Measurements from ENCODE around the gene LILRA5.
A peak's percentile ranks its signal among the peaks of the same experiment; 100 is the strongest.
"Not testable (repeated sequence)": the region's sequence is repeated elsewhere in the genome, so short reads cannot be mapped to it uniquely, and the experiment has no call there.

LILRA5 gene

GRCh38 chr19:54307389-54308020 is 5.5 kb downstream of the LILRA5 start:
- H3K27ac Mint-ChIP-seq = peak overlapping the region; percentile 38
- peaks cover 2% of the 10 kb centered on the region for H3K27me3 Mint-ChIP-seq
- peaks cover 79% of the 10 kb centered on the region for H3K4me1 Mint-ChIP-seq (ENCODE audit: low read depth)
- no peaks in the 10 kb centered on the region for H3K9me3 Mint-ChIP-seq
- peaks cover 25% of the 10 kb centered on the region for H3K36me3 Mint-ChIP-seq (ENCODE audit: low read depth)
- H3K4me3 Mint-ChIP-seq = no peak overlapping the region
- intact Hi-C loops (cut with micrococcal nuclease) = no loop called here

- no peak overlapping the region for H3K27ac Mint-ChIP-seq
- intact Hi-C loops (cut with micrococcal nuclease) = no loop called here
- peaks cover 68% of the 10 kb centered on the region for H3K4me1 Mint-ChIP-seq (ENCODE audit: low read depth)
- peaks cover 2% of the 10 kb centered on the region for H3K27me3 Mint-ChIP-seq
- H3K4me3 Mint-ChIP-seq = no peak overlapping the region
- peaks cover 13% of the 10 kb centered on the region for H3K36me3 Mint-ChIP-seq (ENCODE audit: low read depth)
- H3K9me3 Mint-ChIP-seq = no peaks in the 10 kb centered on the region
Measured at GRCh38 chr19:54305141-54305540, 7.8 kb downstream of the LILRA5 start.

- Mint-ChIP-seq H3K27me3 (peaks cover 2% of the 10 kb centered on the region), H3K36me3 (ENCODE audit: low read depth) (peaks cover 10% of the 10 kb centered on the region), H3K4me1 (ENCODE audit: low read depth) (peaks cover 78% of the 10 kb centered on the region), H3K9me3 (no peaks in the 10 kb centered on the region), H3K4me3 (peak overlapping the region; percentile 24), H3K27ac (no peak overlapping the region)
- intact Hi-C loops (cut with micrococcal nuclease) = no loop called here
Measured at GRCh38 chr19:54302257-54302656, 10.7 kb downstream of the LILRA5 start.

GRCh38 chr19:54299515-54299914 is 13.5 kb downstream of the LILRA5 start:
- Mint-ChIP-seq H3K27me3 (no peaks in the 10 kb centered on the region), H3K27ac (no peak overlapping the region), H3K4me3 (no peak overlapping the region), H3K4me1 (ENCODE audit: low read depth) (peaks cover 55% of the 10 kb centered on the region), H3K36me3 (ENCODE audit: low read depth) (no peaks in the 10 kb centered on the region), H3K9me3 (no peaks in the 10 kb centered on the region)
- intact Hi-C loops (cut with micrococcal nuclease) = no loop called here

- H3K27me3 Mint-ChIP-seq = peaks cover 3% of the 10 kb centered on the region
- H3K36me3 Mint-ChIP-seq (ENCODE audit: low read depth) = no peaks in the 10 kb centered on the region
- intact Hi-C loops (cut with micrococcal nuclease) = no loop called here
- no peak overlapping the region for H3K27ac Mint-ChIP-seq
- no peaks in the 10 kb centered on the region for H3K9me3 Mint-ChIP-seq
- no peak overlapping the region for H3K4me3 Mint-ChIP-seq
- H3K4me1 Mint-ChIP-seq (ENCODE audit: low read depth) = peaks cover 55% of the 10 kb centered on the region
Measured at GRCh38 chr19:54299126-54299498, 13.9 kb downstream of the LILRA5 start.

GRCh38 chr19:54298357-54299125 is 14.4 kb downstream of the LILRA5 start:
- intact Hi-C loops (cut with micrococcal nuclease) = no loop called here
- Mint-ChIP-seq H3K9me3 (no peaks in the 10 kb centered on the region), H3K27ac (peak overlapping the region; percentile 22), H3K36me3 (ENCODE audit: low read depth) (no peaks in the 10 kb centered on the region), H3K27me3 (peaks cover 7% of the 10 kb centered on the region), H3K4me1 (ENCODE audit: low read depth) (peaks cover 54% of the 10 kb centered on the region), H3K4me3 (no peak overlapping the region)

GRCh38 chr19:54297759-54298305 is 15.1 kb downstream of the LILRA5 start:
- peaks cover 52% of the 10 kb centered on the region for H3K4me1 Mint-ChIP-seq (ENCODE audit: low read depth)
- H3K27ac Mint-ChIP-seq = peak overlapping the region; percentile 22
- no peak overlapping the region for H3K4me3 Mint-ChIP-seq
- H3K36me3 Mint-ChIP-seq (ENCODE audit: low read depth) = no peaks in the 10 kb centered on the region
- intact Hi-C loops (cut with micrococcal nuclease) = no loop called here
- peaks cover 12% of the 10 kb centered on the region for H3K27me3 Mint-ChIP-seq
- H3K9me3 Mint-ChIP-seq = no peaks in the 10 kb centered on the region

GRCh38 chr19:54294539-54294938 is 18.4 kb downstream of the LILRA5 start:
- Mint-ChIP-seq H3K27me3 (peaks cover 16% of the 10 kb centered on the region), H3K4me1 (ENCODE audit: low read depth) (peaks cover 49% of the 10 kb centered on the region), H3K27ac (no peak overlapping the region), H3K9me3 (no peaks in the 10 kb centered on the region), H3K4me3 (no peak overlapping the region), H3K36me3 (ENCODE audit: low read depth) (no peaks in the 10 kb centered on the region)
- intact Hi-C loops (cut with micrococcal nuclease) = no loop called here

- intact Hi-C loops (cut with micrococcal nuclease); H3K9me3 Mint-ChIP-seq; H3K36me3 Mint-ChIP-seq (ENCODE audit: low read depth): not testable (repeated sequence)
- peak overlapping the region; percentile 63 for H3K4me3 Mint-ChIP-seq
- H3K27me3 Mint-ChIP-seq = peaks cover 14% of the 10 kb centered on the region
- peaks cover 78% of the 10 kb centered on the region for H3K4me1 Mint-ChIP-seq (ENCODE audit: low read depth)
- H3K27ac Mint-ChIP-seq = peak overlapping the region; percentile 83
Measured at GRCh38 chr19:54289160-54289559, 23.8 kb downstream of the LILRA5 start.

GRCh38 chr19:54287456-54287855 is 25.5 kb downstream of the LILRA5 start:
- no peaks in the 10 kb centered on the region for H3K9me3 Mint-ChIP-seq
- H3K27ac Mint-ChIP-seq = peak overlapping the region; percentile 83
- intact Hi-C loops (cut with micrococcal nuclease) = no loop called here
- H3K4me3 Mint-ChIP-seq = no peak overlapping the region
- peaks cover 87% of the 10 kb centered on the region for H3K4me1 Mint-ChIP-seq (ENCODE audit: low read depth)
- peaks cover 4% of the 10 kb centered on the region for H3K27me3 Mint-ChIP-seq
- H3K36me3 Mint-ChIP-seq (ENCODE audit: low read depth) = no peaks in the 10 kb centered on the region

- H3K27me3 Mint-ChIP-seq; intact Hi-C loops (cut with micrococcal nuclease); H3K9me3 Mint-ChIP-seq; H3K36me3 Mint-ChIP-seq (ENCODE audit: low read depth): not testable (repeated sequence)
- Mint-ChIP-seq H3K27ac (peak overlapping the region; percentile 73), H3K4me1 (ENCODE audit: low read depth) (peaks cover 99% of the 10 kb centered on the region), H3K4me3 (peak overlapping the region; percentile 37)
Measured at GRCh38 chr19:54286283-54286682, 26.7 kb downstream of the LILRA5 start.

GRCh38 chr19:54285427-54286056 is 27.4 kb downstream of the LILRA5 start:
- intact Hi-C loops (cut with micrococcal nuclease); H3K27me3 Mint-ChIP-seq; H3K9me3 Mint-ChIP-seq; H3K4me3 Mint-ChIP-seq; H3K36me3 Mint-ChIP-seq (ENCODE audit: low read depth): not testable (repeated sequence)
- H3K4me1 Mint-ChIP-seq (ENCODE audit: low read depth) = peaks cover 100% of the 10 kb centered on the region
- peak overlapping the region; percentile 73 for H3K27ac Mint-ChIP-seq

- Mint-ChIP-seq H3K4me1 (ENCODE audit: low read depth) (peaks cover 100% of the 10 kb centered on the region), H3K27ac (peak overlapping the region; percentile 90)
- intact Hi-C loops (cut with micrococcal nuclease) = loop anchor here (5.0 kb wide), 1 partner anchor 34 kb away; no protein-coding TSS in a partner anchor
Measured at GRCh38 chr19:54282686-54283470, 30.1 kb downstream of the LILRA5 start.

More at GRCh38 chr19:54282686-54283470, 30.1 kb downstream of the LILRA5 start:
- no peaks in the 10 kb centered on the region for H3K9me3 Mint-ChIP-seq
- H3K36me3 Mint-ChIP-seq (ENCODE audit: low read depth) = peaks cover 32% of the 10 kb centered on the region
- H3K27me3 Mint-ChIP-seq = no peaks in the 10 kb centered on the region
- H3K4me3 Mint-ChIP-seq = no peak overlapping the region

Measured in dendritic cell treated with granulocyte-macrophage colony-stimulating factor and Interleukin-4, amounts not matched to agents 40 ng/mL and 50 ng/mL, for 4 days (primary cell).